GM12891 (cell line): Measurements from ENCODE around the gene RELT.

Experiments
- PAX5 ChIP-seq: IDR thresholded peaks from 2 replicates; pipeline ENCODE4 v1.6.1; 2011; ENCODE audit warnings: low read length, moderate library complexity, mild to moderate bottlenecking; ENCODE audit not compliant: insufficient read depth, severe bottlenecking
- POLR2A ChIP-seq: IDR thresholded peaks from 2 replicates; pipeline ENCODE4 v1.6.1; 2011; ENCODE audit warnings: low read depth, low read length, control low read depth
- POLR2AphosphoS5 ChIP-seq: IDR thresholded peaks from 2 replicates; pipeline ENCODE4 v1.6.1; 2011; ENCODE audit warnings: low read depth, low read length, control low read depth
- POU2F2 ChIP-seq: IDR thresholded peaks from 2 replicates; pipeline ENCODE4 v1.6.1; 2011; ENCODE audit warnings: low read depth, mild to moderate bottlenecking, control low read depth, low read length, moderate library complexity
- SPI1 ChIP-seq: IDR thresholded peaks from 2 replicates; pipeline ENCODE4 v1.6.1; 2011; ENCODE audit warnings: low read depth, low read length, control low read depth
- TAF1 ChIP-seq: IDR thresholded peaks from 2 replicates; pipeline ENCODE4 v1.6.1; 2011; ENCODE audit warnings: low read depth, low read length, control low read depth

DNA sequence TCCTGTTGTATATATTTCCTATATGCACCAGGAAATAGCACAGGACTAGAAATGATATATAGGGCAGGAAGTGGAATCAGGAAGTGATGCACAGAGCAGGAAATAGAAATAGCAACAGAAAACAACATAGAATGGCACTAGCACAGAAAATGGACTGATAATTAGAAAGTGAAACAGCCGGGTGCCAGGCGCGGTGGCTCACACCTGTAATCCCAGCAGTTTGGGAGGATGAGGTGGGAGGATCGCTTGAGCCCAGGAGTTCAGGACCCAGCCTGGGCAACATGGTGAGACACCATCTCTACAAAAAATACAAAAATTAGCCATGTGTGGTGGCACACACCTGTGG, 10.0 kb upstream of the RELT start:
- TF ChIP-seq POLR2A, result no peak
- no peak for TF ChIP-seq POLR2AphosphoS5
- TF ChIP-seq TAF1, result no peak
- TF ChIP-seq SPI1, result peak; percentile 40
- no peak for TF ChIP-seq POU2F2
- TF ChIP-seq PAX5, result no peak
